ENCODE results near the gene CAMTA1.

Gene CAMTA1

GRCh38 chr1:7813677-7814373 lies 1028.6 kb downstream of the CAMTA1 start:
- H3K36me3 Mint-ChIP-seq: peaks cover 26% of the 10 kb centered on the region
- H3K27ac Mint-ChIP-seq: no peak overlapping the region
- H3K27me3 Mint-ChIP-seq: no peaks in the 10 kb centered on the region
- H3K9me3 Mint-ChIP-seq: peaks cover 15% of the 10 kb centered on the region
- no peak overlapping the region for H3K4me3 Mint-ChIP-seq
- no peaks in the 10 kb centered on the region for H3K4me1 Mint-ChIP-seq
